SK-N-MC (cell line): ENCODE data around the gene ZMAT3.

Experiments
- DNase-seq: peaks from one replicate; pipeline ENCODE4 v3.0.0-alpha.2; 2011; ENCODE audit warnings: low read depth, low spot score
- H3K27ac ChIP-seq: fragments of 200-600 bp; sonication (generic); 2 replicates; pipeline ENCODE4 v1.5.1; 2016; ENCODE audit warnings: mixed run types
- H3K36me3 ChIP-seq: fragments of 200-600 bp; sonication (generic); 2 replicates; pipeline ENCODE4 v1.6.1; 2017; ENCODE audit warnings: antibody characterized with exemption, low read length, mixed read lengths; ENCODE audit not compliant: insufficient read depth
- H3K4me3 ChIP-seq: fragments of 200-600 bp; sonication (generic); 2 replicates; pipeline ENCODE4 v1.5.1; 2016
- H3K9ac ChIP-seq: fragments of 200-600 bp; sonication (generic); 2 replicates; pipeline ENCODE4 v1.8.0; 2017; ENCODE audit warnings: mixed run types, mixed read lengths; ENCODE audit not compliant: insufficient read length
- H3K9me3 ChIP-seq: fragments of 200-600 bp; sonication (generic); 2 replicates; pipeline ENCODE4 v1.6.1; 2017; ENCODE audit warnings: low read depth, mild to moderate bottlenecking, antibody characterized with exemption, low read length, moderate library complexity, mixed read lengths
- EZH2 ChIP-seq: fragments of 200-600 bp; sonication (generic); IDR thresholded peaks from one replicate; pipeline ENCODE4 v1.6.1; 2017; ENCODE audit warnings: antibody characterized with exemption
- FOXP2 ChIP-seq: optimal IDR thresholded peaks from 2 replicates; pipeline ENCODE3; 2011; ENCODE audit warnings: mild to moderate bottlenecking, moderate library complexity; ENCODE audit not compliant: insufficient read depth; ENCODE audit errors: extremely low read length, control extremely low read depth
- POLR2AphosphoS5 ChIP-seq: IDR thresholded peaks from 2 replicates; pipeline ENCODE4 v1.6.1; 2012; ENCODE audit warnings: mild to moderate bottlenecking, low read depth, low read length, borderline replicate concordance

Gene ZMAT3

DNA sequence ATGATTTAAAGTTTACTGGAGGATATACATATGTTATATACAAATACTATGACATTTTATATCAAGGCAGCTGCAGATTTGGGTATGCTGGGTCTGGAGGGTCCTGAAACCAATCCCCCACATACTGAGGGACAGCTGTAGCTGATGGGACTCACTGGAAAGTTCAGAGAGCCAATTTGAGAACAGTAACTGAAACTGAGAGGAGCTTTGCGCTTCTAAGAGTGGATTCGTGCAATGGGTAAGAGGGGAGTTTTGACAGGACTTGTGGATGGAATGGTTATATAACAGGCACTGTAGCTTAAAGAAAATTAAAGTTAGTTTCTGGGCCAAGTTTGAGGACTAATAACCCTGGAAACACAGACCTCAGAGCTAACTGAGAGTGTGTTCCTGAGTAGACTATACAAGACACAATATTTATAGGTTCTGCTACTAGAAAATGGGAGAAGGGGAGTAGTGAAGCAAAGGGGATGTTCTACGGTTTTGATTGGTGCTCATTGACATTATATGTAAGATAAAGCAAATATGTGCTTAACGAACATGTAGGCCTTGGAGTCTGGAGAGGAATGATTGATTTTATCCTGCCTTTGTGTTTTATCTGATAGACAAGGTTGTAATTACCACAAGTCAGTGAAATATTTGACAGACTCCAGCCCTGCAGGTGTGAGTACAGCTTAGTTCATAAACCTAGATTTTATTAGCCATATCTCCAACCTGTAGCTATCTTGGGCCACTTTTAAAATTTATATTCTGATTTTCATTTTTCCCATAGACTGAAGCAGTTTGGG, 4.8 kb upstream of the ZMAT3 start:
- Histone ChIP-seq H3K27ac (no peak overlapping the region), H3K36me3 (no peaks in the 10 kb centered on the region), H3K9ac (no peak overlapping the region), H3K9me3 (no peaks in the 10 kb centered on the region), H3K4me3 (no peak overlapping the region)
- DNase-seq, result no peak
- TF ChIP-seq EZH2, result no peak
- no peak for TF ChIP-seq POLR2AphosphoS5
- no peak for TF ChIP-seq FOXP2

DNA sequence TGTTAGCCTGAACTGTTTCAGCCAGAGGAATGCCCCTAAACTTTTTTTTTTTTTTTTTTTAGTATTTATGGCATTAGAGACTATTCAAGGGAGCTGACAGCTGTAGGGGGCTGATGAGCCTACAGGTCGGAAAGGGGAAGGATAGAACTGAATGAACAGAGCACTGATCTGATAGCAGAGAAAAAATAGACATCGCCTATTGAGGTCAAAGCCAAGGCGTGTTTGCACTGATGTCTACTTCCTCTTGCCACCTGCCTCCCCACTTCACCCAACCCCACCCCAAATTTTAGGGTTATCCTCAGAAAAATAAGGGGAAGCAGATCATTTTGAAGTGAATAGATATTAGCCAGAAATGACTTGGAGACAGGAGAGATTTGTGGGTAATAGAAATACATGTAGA, 3.0 kb upstream of the ZMAT3 start:
- H3K36me3 ChIP-seq, result no peaks in the 10 kb centered on the region
- H3K9me3 ChIP-seq, result no peaks in the 10 kb centered on the region
- H3K9ac ChIP-seq, result no peak overlapping the region
- no peak for TF ChIP-seq POLR2AphosphoS5
- no peak overlapping the region for H3K4me3 ChIP-seq
- H3K27ac ChIP-seq, result no peak overlapping the region
- DNase-seq, result no peak

DNA sequence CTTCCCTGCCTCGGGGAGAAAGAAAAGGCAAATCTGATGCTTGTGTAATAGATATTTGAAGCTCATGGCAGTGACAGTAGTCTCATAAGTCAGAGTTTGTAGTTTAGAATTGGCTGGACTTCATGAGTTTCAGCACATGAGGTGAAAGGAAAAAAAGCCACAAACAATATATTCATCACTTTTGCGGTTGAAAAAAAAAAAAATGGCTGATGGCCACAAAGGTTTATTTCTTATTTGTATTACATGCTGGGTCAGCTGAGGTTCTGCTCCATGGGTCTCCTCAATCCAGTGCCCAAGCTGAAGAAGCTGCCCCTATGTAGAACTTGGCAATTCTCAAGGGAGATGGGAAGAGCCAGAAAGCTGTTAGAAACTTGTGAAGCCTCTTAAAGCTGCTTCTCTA, 2.2 kb upstream of the ZMAT3 start:
- no peak for DNase-seq
- H3K27ac ChIP-seq, result no peak overlapping the region
- no peaks in the 10 kb centered on the region for H3K36me3 ChIP-seq
- TF ChIP-seq FOXP2 (no peak), POLR2AphosphoS5 (no peak), EZH2 (no peak)
- H3K4me3 ChIP-seq, result no peak overlapping the region
- no peak overlapping the region for H3K9ac ChIP-seq
- H3K9me3 ChIP-seq, result no peaks in the 10 kb centered on the region

DNA sequence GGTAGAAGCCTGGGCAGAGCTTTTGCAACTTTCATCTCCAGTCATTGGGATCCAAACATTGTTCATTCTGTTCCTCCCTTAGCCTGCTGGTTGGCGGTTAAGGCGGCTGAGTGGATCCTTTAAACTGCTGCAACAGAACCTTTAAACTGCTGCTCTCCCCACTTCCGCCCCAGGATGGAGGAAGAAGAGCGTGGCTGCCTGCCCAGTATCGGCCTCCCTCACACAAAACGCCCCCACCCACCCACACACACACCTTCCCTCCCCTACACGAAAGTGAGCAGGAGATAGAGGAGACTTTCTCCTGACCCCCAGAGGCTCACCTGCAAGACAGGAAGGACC, 460 bp upstream of the ZMAT3 start:
- no peak for TF ChIP-seq FOXP2
- no peak for TF ChIP-seq EZH2
- TF ChIP-seq POLR2AphosphoS5, result no peak
- no peak overlapping the region for H3K27ac ChIP-seq
- no peaks in the 10 kb centered on the region for H3K9me3 ChIP-seq
- H3K4me3 ChIP-seq, result peak overlapping the region; percentile 89
- H3K9ac ChIP-seq, result peak overlapping the region; percentile 79
- DNase-seq, result no peak
- H3K36me3 ChIP-seq, result peaks cover 6% of the 10 kb centered on the region; the same call in 1 of the 2 replicates

DNA sequence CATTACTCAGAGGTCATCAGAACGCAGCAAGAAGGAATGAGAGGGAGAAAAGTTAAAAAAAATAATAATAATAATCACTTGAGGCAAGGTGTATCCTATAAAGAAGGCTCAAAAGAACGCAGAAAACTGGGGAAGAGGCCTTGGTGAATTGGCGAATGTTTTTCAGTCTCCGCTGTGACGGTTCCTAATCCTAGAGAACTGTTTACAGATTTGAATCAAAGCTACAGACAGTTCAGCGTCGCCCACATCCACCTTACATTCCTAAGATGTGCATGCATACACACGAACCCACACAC, 634 bp downstream of the ZMAT3 start:
- no peaks in the 10 kb centered on the region for H3K9me3 ChIP-seq
- H3K27ac ChIP-seq, result no peak overlapping the region
- H3K4me3 ChIP-seq, result peak overlapping the region; percentile 89
- TF ChIP-seq FOXP2 (no peak), EZH2 (no peak), POLR2AphosphoS5 (no peak)
- no peak for DNase-seq
- peak overlapping the region; percentile 79 for H3K9ac ChIP-seq
- peaks cover 14% of the 10 kb centered on the region for H3K36me3 ChIP-seq

DNA sequence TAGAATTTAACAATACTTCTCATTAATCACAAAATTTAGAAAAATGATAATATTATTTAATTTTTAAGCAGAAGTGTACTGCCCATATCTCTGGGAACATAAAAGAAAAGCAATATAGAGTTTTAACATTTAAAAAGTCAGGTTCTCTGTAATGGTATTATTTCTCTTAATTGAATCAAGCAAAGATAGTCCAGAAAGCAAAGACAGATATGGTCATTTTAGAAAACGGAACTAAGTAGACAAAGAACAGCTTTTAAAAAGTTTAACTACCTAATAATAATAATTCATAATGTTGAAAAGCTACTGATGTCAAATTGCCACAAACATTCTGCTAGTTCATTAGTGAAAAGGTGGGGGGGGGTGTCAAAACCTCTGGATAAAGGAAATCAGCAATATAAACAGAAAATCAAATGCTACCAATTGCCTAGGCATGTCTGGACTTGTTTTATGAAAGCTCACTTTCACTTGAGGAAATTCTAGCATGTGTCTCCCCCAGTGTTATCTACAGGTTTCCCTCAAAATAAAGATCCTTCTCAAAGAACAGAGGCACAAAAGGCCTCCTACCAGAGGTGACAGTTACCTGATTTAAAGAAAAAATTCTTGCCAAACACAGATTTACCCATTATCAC, 1.7 kb downstream of the ZMAT3 start:
- no peak for DNase-seq
- no peaks in the 10 kb centered on the region for H3K9me3 ChIP-seq
- no peak for TF ChIP-seq EZH2
- TF ChIP-seq FOXP2, result no peak
- no peak for TF ChIP-seq POLR2AphosphoS5
- H3K27ac ChIP-seq, result no peak overlapping the region
- no peak overlapping the region for H3K9ac ChIP-seq
- no peak overlapping the region for H3K4me3 ChIP-seq
- H3K36me3 ChIP-seq, result peaks cover 15% of the 10 kb centered on the region

DNA sequence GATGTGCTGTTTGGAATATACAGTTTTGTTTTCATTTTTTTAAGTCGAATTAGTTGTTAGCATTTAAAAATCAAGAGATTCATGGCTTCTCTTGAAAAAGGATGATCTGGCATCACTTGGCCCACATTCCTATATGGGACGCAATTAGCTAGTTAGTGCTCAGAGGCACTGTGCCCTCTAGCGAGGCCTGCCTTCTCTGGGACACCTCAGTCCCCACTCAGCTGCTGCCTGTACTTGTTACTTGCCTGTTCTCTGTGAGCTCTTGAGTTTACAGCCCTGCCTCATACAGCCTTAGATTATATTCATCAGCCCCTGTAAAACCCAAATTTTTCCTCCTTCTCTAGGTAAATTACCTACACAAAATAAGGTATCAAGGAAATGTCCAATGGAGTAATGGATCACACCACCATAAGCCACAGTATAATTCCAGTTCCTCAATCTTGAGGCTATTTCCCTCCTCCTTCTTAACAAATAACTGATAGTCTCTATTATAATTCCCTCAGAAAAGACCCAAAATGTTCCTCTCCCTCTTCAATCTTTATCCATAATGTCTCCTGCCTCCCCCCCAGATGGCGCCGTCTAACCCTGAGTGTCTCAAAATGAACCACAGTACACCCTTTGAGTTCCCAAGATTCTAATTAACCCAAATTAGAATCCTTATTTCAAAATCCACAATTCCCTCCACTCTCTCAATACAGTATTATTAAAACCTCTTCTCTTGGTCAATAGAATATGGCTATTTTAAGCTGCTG, 2.7 kb downstream of the ZMAT3 start:
- DNase-seq, result no peak
- TF ChIP-seq EZH2 (no peak), POLR2AphosphoS5 (no peak), FOXP2 (no peak)
- Histone ChIP-seq H3K27ac (no peak overlapping the region), H3K36me3 (peaks cover 15% of the 10 kb centered on the region), H3K9me3 (no peaks in the 10 kb centered on the region), H3K4me3 (no peak overlapping the region), H3K9ac (no peak overlapping the region)

DNA sequence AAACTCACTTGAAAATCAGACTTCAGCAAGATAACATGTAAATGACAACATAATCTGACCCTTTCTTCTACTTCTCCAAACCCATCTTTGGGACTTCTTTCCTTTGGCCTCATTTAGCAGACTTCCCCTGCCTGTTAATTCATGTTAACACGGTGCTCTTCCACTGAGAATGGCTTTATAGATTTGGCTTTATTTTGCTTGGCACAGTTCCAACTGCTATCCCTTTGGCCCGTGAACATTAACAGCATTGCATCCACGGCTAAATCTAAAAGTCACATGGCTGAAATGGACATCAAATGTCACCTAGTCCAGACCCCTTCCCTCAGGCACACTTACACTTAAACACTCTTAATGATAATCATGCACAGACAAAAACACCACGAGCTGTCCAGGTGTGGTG, 3.8 kb downstream of the ZMAT3 start:
- peaks cover 15% of the 10 kb centered on the region for H3K36me3 ChIP-seq
- no peak overlapping the region for H3K4me3 ChIP-seq
- H3K27ac ChIP-seq, result no peak overlapping the region
- TF ChIP-seq POLR2AphosphoS5 (no peak), FOXP2 (no peak), EZH2 (no peak)
- no peak for DNase-seq
- no peaks in the 10 kb centered on the region for H3K9me3 ChIP-seq
- no peak overlapping the region for H3K9ac ChIP-seq
